Smooth muscle cell (in vitro differentiated cells): Measurements from ENCODE around the gene UBB. TPM values are rescaled to one million over a fixed set of nuclear protein-coding genes. Genes with fewer than 3 reads are reported as not detected.

Source experiments
- DNase-seq: peaks from one replicate; lab custom pipeline; 2025; ENCODE audit not compliant: unreplicated experiment; lab: John Stamatoyannopoulos, UW
- H2AFZ ChIP-seq: fragments of 200-600 bp; sonication (generic); 2 replicates; pipeline ENCODE4 v1.6.0; 2016; ENCODE audit warnings: antibody characterized with exemption, low read depth, mild to moderate bottlenecking
- H3F3A ChIP-seq: fragments of 200-600 bp; sonication (generic); 2 replicates; pipeline ENCODE4 v1.6.0; 2017; ENCODE audit warnings: antibody characterized with exemption, low read depth
- H3K27ac ChIP-seq: fragments of 200-600 bp; sonication (generic); 2 replicates; pipeline ENCODE4 v1.5.1; 2016; ENCODE audit warnings: low read depth, mild to moderate bottlenecking
- H3K27me3 ChIP-seq: fragments of 200-600 bp; sonication (generic); 2 replicates; pipeline ENCODE4 v1.6.1; 2016; ENCODE audit warnings: low read depth, mild to moderate bottlenecking
- H3K36me3 ChIP-seq: fragments of 200-600 bp; sonication (generic); 2 replicates; pipeline ENCODE4 v1.5.1; 2016; ENCODE audit warnings: low read depth
- H3K4me1 ChIP-seq: fragments of 200-600 bp; sonication (generic); 2 replicates; pipeline ENCODE4 v1.5.1; 2016; ENCODE audit warnings: low read depth
- H3K4me2 ChIP-seq: fragments of 200-600 bp; sonication (generic); 2 replicates; pipeline ENCODE4 v1.6.0; 2016; ENCODE audit warnings: mild to moderate bottlenecking
- H3K4me3 ChIP-seq: fragments of 200-600 bp; sonication (generic); 2 replicates; pipeline ENCODE4 v1.5.1; 2016; ENCODE audit warnings: mild to moderate bottlenecking
- H3K79me2 ChIP-seq: fragments of 200-600 bp; sonication (generic); 2 replicates; pipeline ENCODE4 v1.6.0; 2016; ENCODE audit warnings: low read depth, mild to moderate bottlenecking
- H3K9ac ChIP-seq: fragments of 200-600 bp; sonication (generic); 2 replicates; pipeline ENCODE4 v1.6.0; 2016; ENCODE audit warnings: low read depth
- H3K9me3 ChIP-seq: fragments of 200-600 bp; sonication (generic); replicated peaks from 2 replicates; pipeline ENCODE4 v1.5.1; 2016; ENCODE audit warnings: low read depth
- H4K20me1 ChIP-seq: fragments of 200-600 bp; sonication (generic); 2 replicates; pipeline ENCODE4 v1.6.0; 2016; ENCODE audit warnings: low read depth
- CTCF ChIP-seq: fragments of 200-600 bp; sonication (generic); IDR thresholded peaks from 2 replicates; pipeline ENCODE4 v1.5.1; 2017; ENCODE audit warnings: borderline replicate concordance, mild to moderate bottlenecking, antibody characterized with exemption; ENCODE audit not compliant: insufficient read depth, poor library complexity, severe bottlenecking
- WGBS: methylation state at CpG from one replicate; pipeline ENCODE4 v1.1.7; 2016; ENCODE audit warnings: low lambda C conversion rate; 5-methylcytosine and 5-hydroxymethylcytosine counted together
- polyA plus RNA-seq: library from polyadenylated mRNA; unstranded; fragments of >200 nt; fragmentation: Nextera tagmentation; extraction: Ambion mirVana; gene quantifications from 2 replicates; pipeline ENCODE4 v1.2.1, GENCODE V29; 2016
- total RNA-seq: library from RNA; depleted of rRNA; stranded (reverse); fragments of >200 nt; gene quantifications from 2 replicates; pipeline ENCODE4 v1.2.3, GENCODE V29; 2014

Gene UBB
- total and polyA plus RNA-seq, 2 experiments from 2014 or later, result 1,184 to 2,323 TPM

GRCh38 chr17:16378636-16379282 is 2.1 kb upstream of the UBB start:
- H3K4me3 ChIP-seq, result no peak overlapping the region
- peaks cover 28% of the 10 kb centered on the region for H3K79me2 ChIP-seq
- H3K4me2 ChIP-seq, result no peak overlapping the region
- peaks cover 21% of the 10 kb centered on the region for H3K4me1 ChIP-seq
- H4K20me1 ChIP-seq, result peaks cover 25% of the 10 kb centered on the region
- H2AFZ ChIP-seq, result no peak overlapping the region
- 85% methylated on average over 17 of the region's 17 CpGs for WGBS
- peaks cover 19% of the 10 kb centered on the region for H3F3A ChIP-seq
- H3K27ac ChIP-seq, result no peak overlapping the region
- H3K36me3 ChIP-seq, result no peaks in the 10 kb centered on the region
- no peak for TF ChIP-seq CTCF
- H3K9me3 ChIP-seq, result no peaks in the 10 kb centered on the region
- H3K27me3 ChIP-seq, result no peaks in the 10 kb centered on the region
- no peak overlapping the region for H3K9ac ChIP-seq
- no peak for DNase-seq

DNA sequence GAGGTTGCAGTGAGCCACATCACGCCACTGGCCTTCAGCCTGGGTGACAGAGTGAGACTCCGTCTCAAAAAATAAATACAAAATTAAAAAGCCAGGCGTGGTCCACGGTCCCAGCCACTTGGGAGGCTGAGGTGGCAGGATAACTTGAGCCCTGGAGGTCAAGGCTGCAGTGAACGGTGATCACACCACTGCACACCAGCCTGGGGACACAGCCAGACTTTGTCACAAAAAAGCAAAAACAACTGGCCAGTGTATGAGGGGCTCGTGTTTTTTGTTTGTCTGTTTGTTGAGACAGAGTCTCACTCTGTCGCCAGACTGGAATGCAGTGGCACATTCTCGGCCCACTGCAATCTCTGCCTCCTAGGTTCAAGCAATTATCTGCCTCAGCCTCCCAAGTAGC is 1.2 kb upstream of the UBB start:
- 94% methylated on average over 8 of the region's 8 CpGs for WGBS
- no peak for DNase-seq
- Histone ChIP-seq H3F3A (peaks cover 23% of the 10 kb centered on the region), H3K9ac (no peak overlapping the region), H3K9me3 (no peaks in the 10 kb centered on the region), H3K4me1 (peaks cover 25% of the 10 kb centered on the region), H3K4me2 (no peak overlapping the region), H3K27ac (no peak overlapping the region), H4K20me1 (peaks cover 33% of the 10 kb centered on the region), H3K27me3 (no peaks in the 10 kb centered on the region), H3K4me3 (no peak overlapping the region), H3K36me3 (no peaks in the 10 kb centered on the region), H3K79me2 (peaks cover 33% of the 10 kb centered on the region), H2AFZ (no peak overlapping the region)
- no peak for TF ChIP-seq CTCF

- TF ChIP-seq CTCF, result no peak
- Histone ChIP-seq H3F3A (peaks cover 23% of the 10 kb centered on the region), H3K4me1 (peaks cover 25% of the 10 kb centered on the region), H3K27ac (peak overlapping the region; percentile 97), H3K27me3 (no peaks in the 10 kb centered on the region), H3K4me3 (peak overlapping the region; percentile 92), H3K79me2 (peaks cover 33% of the 10 kb centered on the region), H3K9ac (peak overlapping the region; percentile 97), H4K20me1 (peaks cover 33% of the 10 kb centered on the region), H3K36me3 (no peaks in the 10 kb centered on the region), H3K9me3 (no peaks in the 10 kb centered on the region), H2AFZ (no peak overlapping the region), H3K4me2 (peak overlapping the region; percentile 89)
- no peak for DNase-seq
- WGBS, result 3% methylated on average over 14 of the region's 14 CpGs
Measured at GRCh38 chr17:16381496-16381820, 567 bp downstream of the UBB start.

DNA sequence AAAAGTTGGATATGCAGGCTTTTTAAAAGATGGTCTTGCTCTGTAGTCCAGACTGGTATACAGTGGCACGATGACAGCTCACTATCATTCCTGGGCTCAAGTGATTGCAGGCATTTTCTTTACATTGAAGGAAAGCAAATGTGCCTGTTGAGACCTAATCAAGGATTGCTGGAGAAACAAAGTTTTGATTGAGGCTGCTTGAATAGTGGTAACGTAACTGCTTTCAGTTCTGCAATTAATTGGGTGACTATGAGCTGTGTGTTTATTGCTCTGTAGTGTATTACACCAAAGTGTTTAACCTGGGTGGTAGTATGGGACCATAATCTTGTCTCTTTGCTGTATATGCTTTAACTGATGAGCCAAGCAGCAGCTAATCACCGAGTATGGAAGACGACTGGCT is 2.3 kb downstream of the UBB start:
- Histone ChIP-seq H2AFZ (no peak overlapping the region), H4K20me1 (peaks cover 33% of the 10 kb centered on the region), H3K4me2 (peak overlapping the region; percentile 89), H3K4me1 (peaks cover 25% of the 10 kb centered on the region), H3K27ac (peak overlapping the region; percentile 24), H3K79me2 (peaks cover 33% of the 10 kb centered on the region), H3K36me3 (no peaks in the 10 kb centered on the region), H3K4me3 (peak overlapping the region; percentile 92), H3K9ac (no peak overlapping the region), H3F3A (peaks cover 23% of the 10 kb centered on the region), H3K9me3 (no peaks in the 10 kb centered on the region), H3K27me3 (no peaks in the 10 kb centered on the region)
- 88% methylated on average over 4 of the region's 4 CpGs for WGBS
- DNase-seq, result no peak
- TF ChIP-seq CTCF, result no peak
